Inflammatory macrophage treated with lipopolysaccharide for 4 hours (primary cell): ENCODE measurements around the gene GARS1.
"Not testable (repeated sequence)": the region's sequence is repeated elsewhere in the genome, so short reads cannot be mapped to it uniquely, and the experiment has no call there.

ENCODE experiments used
- DNase-seq: peaks from one replicate; pipeline ENCODE4 v3.0.0-alpha.2; 2020

The GARS1 gene

GRCh38 chr7:30630986-30631385 lies 36.3 kb downstream of the GARS1 start:
- DNase-seq: no peak

- no peak for DNase-seq
Observed at GRCh38 chr7:30633223-30633622, 38.5 kb downstream of the GARS1 start.

GRCh38 chr7:30634193-30634626 lies 39.5 kb downstream of the GARS1 start:
- DNase-seq: no peak

- no peak for DNase-seq
Observed at GRCh38 chr7:30634634-30635201, 40.0 kb downstream of the GARS1 start.

GRCh38 chr7:30635798-30636197 lies 41.1 kb downstream of the GARS1 start:
- DNase-seq: no peak

GRCh38 chr7:30642322-30642721 lies 47.6 kb downstream of the GARS1 start:
- DNase-seq: not testable (repeated sequence)

GRCh38 chr7:30642789-30643188 lies 48.1 kb downstream of the GARS1 start:
- DNase-seq: no peak

GRCh38 chr7:30644286-30644955 lies 49.7 kb downstream of the GARS1 start:
- DNase-seq: no peak

- DNase-seq: no peak
Observed at GRCh38 chr7:30645661-30646060, 51.0 kb downstream of the GARS1 start.

GRCh38 chr7:30646154-30646553 lies 51.5 kb downstream of the GARS1 start:
- no peak for DNase-seq

- DNase-seq: no peak
Observed at GRCh38 chr7:30647589-30648364, 53.1 kb downstream of the GARS1 start.

GRCh38 chr7:30648744-30649540 lies 54.3 kb downstream of the GARS1 start:
- no peak for DNase-seq

GRCh38 chr7:30649717-30650420 lies 55.2 kb downstream of the GARS1 start:
- no peak for DNase-seq

- no peak for DNase-seq
Observed at GRCh38 chr7:30650421-30650808, 55.7 kb downstream of the GARS1 start.

- no peak for DNase-seq
Observed at GRCh38 chr7:30652132-30652531, 57.5 kb downstream of the GARS1 start.

- DNase-seq: no peak
Observed at GRCh38 chr7:30652698-30653641, 58.3 kb downstream of the GARS1 start.

- no peak for DNase-seq
Observed at GRCh38 chr7:30654296-30655090, 59.8 kb downstream of the GARS1 start.

GRCh38 chr7:30655096-30655970 lies 60.7 kb downstream of the GARS1 start:
- DNase-seq: no peak
